Upper lobe of left lung (tissue), 4 donors: ENCODE measurements around the gene RAB37.

Experiments
- CTCF ChIP-seq, 6 experiments: fragments of 450-650 bp in 4 of 6; fragments of 200-600 bp in 2 of 6; sonication (generic) in 2 of 6; IDR thresholded peaks; one replicate each; pipeline ENCODE4 v1.5.1; 2016 to 2019; ENCODE audit warnings: antibody characterized with exemption in 6 of 6
- POLR2AphosphoS5 ChIP-seq, 2 donors: sonication (generic); formaldehyde crosslinking; IDR thresholded peaks; one replicate each; pipeline ENCODE4 v1.5.1; 2017; ENCODE audit warnings: antibody characterized with exemption in 2 of 2

GRCh38 chr17:74782571-74782970 lies 45.5 kb downstream of the RAB37 start:
- TF ChIP-seq CTCF (IDR thresholded peaks at IDR 0.05) (no peak), POLR2AphosphoS5 (IDR thresholded peaks at IDR 0.05) (no peak)
